GM21723 (cell line): ENCODE measurements around the gene ANKRD66.

Experiments used
- ATAC-seq: cut with Tn5 transposase; IDR thresholded peaks from one replicate; pipeline ENCODE4 v1.9.1; 2021; ENCODE audit warnings: mild to moderate bottlenecking, moderate library complexity; ENCODE audit not compliant: unreplicated experiment

Gene ANKRD66

DNA sequence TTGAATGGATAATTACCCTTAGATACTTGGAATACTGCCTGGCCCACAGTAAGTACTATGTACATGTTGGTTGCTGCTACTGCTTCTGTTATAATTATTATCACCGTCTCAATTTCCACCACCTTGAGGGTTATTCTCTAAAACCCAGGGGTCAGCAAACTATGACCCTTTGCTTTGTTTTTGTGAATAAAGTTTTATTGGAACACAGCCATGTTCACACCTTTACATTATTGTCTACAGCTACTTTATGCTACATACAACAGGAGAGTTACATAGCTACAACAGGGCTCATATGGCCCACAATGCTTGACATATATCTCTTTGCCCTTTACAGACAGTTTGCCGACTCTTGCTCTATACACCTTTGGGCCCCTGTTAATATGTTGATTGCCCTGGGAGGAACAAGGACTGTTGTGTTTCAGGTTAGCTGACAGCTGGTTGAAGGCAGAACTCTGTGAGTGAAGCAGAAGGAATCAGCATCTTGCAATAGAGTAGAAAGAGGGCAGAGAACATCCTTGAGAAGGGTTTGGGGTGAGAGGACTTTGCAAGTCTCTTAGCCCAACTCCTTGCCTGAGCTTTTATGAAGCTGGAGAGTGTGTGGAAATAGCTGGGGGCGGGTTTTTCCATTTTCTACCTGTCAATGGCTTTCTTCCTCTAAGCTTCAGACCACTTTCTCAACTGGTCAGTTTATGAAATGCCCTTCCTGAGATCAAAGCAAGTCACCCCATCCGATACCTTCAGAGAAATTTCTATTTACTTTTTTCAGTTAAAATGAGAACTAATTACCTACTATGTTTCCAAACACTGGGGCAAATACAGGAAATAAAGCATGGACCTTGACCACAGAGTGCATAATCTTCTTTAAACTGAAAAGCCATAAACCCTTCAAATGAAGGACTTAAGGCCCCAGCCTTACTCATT is 43.0 kb downstream of the ANKRD66 start:
- ATAC-seq, result no peak

DNA sequence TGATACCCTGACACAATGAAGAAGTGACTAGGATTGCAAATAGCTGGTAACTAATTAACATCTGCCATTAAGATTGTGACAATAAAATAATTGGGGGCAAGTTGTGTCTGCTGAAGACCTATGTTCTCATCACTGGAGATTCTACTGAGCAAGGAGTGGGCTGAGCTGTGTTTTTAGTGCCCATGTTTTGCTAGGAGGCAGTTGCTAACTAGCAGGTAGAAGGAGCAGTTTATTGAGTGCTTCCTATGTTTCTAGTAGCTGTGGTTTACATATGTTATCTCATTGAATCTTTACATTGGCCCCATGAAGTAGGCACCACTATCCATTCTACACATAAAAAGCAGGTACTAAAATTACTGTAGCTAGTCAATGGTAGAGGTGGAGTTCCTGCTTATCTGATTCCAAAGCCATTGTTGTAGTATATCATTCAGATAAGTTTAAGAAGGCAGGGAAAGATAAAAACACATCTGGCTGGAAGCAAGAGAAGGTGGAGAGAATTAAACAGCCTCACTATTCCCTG is 43.7 kb downstream of the ANKRD66 start:
- no peak for ATAC-seq

- ATAC-seq, result no peak
Observed at GRCh38 chr6:46792635-46793034, 45.9 kb downstream of the ANKRD66 start.

DNA sequence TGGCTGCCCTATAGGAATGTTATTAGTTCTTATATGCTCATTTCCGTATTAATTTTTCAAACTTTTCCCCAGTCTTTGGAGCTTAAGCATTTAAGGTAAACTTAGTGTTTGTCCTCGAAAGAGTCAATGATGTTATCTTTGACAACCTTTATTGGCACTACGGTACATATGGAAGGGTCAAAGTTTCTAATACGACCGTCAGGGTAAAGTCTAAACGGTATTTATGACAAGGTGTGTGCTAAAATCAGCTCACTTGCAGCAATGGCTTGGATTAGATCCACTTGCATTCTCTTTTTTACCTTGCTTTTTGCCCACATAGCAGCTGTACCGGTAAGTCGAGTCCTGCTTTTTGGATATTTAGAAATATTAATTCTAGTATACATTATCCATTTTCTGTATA is 46.4 kb downstream of the ANKRD66 start, which contains the start of gene MEP1A:
Gene MEP1A (plus strand): TSS at position 252 of the 400 bp plus-strand sequence. CDS start 10 bp downstream, at position 262.
- no peak for ATAC-seq

DNA sequence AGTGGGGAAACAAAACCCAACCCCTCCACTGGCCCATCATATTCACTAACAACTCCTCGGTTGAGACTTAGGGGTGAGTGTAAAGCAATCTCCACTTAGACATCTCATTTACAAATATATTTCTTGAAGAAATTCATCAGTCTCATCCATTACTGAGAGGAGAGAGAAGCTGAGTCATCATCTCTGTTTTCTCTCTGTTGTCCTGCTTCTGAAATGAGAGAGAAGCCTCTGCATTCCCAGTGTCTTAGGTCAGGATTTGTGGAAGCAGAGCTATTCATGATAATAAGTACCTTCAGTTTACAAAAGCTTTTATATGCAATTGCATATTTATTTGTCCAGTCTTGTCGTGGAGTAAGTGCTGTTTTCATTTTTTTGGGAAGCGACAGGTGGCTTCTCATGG is 47.3 kb downstream of the ANKRD66 start:
- no peak for ATAC-seq

GRCh38 chr6:46795816-46796215 is 49.1 kb downstream of the ANKRD66 start:
- no peak for ATAC-seq

- no peak for ATAC-seq
Observed at GRCh38 chr6:46796848-46797580, 50.3 kb downstream of the ANKRD66 start.

GRCh38 chr6:46799657-46800056 is 52.9 kb downstream of the ANKRD66 start:
- ATAC-seq, result no peak

GRCh38 chr6:46808806-46809205 is 62.1 kb downstream of the ANKRD66 start:
- ATAC-seq, result no peak
